ENCODE results near the gene UTP14A.

Gene UTP14A

DNA sequence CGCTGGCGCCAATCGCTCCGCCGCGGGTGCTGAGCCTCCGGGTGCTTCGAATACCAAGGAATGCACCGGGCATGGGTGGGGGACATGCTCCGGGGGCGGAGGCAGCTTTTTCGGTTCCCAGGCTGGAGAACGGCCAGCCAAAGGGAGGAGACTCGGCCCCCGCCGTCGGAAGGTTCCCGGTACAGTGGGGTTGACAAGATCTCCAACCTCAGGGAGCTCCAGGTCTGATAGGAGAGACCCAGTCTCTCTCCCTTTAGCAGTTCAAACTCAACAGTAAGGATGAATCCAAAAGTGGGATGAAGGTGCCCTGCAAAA, 47.3 kb downstream of the UTP14A start:
- TF ChIP-seq, protein P1, sequence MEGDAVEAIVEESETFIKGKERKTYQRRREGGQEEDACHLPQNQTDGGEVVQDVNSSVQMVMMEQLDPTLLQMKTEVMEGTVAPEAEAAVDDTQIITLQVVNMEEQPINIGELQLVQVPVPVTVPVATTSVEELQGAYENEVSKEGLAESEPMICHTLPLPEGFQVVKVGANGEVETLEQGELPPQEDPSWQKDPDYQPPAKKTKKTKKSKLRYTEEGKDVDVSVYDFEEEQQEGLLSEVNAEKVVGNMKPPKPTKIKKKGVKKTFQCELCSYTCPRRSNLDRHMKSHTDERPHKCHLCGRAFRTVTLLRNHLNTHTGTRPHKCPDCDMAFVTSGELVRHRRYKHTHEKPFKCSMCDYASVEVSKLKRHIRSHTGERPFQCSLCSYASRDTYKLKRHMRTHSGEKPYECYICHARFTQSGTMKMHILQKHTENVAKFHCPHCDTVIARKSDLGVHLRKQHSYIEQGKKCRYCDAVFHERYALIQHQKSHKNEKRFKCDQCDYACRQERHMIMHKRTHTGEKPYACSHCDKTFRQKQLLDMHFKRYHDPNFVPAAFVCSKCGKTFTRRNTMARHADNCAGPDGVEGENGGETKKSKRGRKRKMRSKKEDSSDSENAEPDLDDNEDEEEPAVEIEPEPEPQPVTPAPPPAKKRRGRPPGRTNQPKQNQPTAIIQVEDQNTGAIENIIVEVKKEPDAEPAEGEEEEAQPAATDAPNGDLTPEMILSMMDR (IDR thresholded peaks at IDR 0.05; ENCODE audit: borderline replicate concordance, insufficient read depth, low read depth, low read length), result no peak
- peak overlapping the region; percentile 45 for H3K4me3 ChIP-seq (ENCODE audit: low read depth, low read length)

- no peak overlapping the region for H3K4me3 ChIP-seq (ENCODE audit: low read depth, low read length)
- TF ChIP-seq, protein P1 (IDR thresholded peaks at IDR 0.05; ENCODE audit: borderline replicate concordance, insufficient read depth, low read depth, low read length), result no peak
These were observed 47.9 kb downstream of the UTP14A start for GRCh38 chrX:129953881-129954280.

DNA sequence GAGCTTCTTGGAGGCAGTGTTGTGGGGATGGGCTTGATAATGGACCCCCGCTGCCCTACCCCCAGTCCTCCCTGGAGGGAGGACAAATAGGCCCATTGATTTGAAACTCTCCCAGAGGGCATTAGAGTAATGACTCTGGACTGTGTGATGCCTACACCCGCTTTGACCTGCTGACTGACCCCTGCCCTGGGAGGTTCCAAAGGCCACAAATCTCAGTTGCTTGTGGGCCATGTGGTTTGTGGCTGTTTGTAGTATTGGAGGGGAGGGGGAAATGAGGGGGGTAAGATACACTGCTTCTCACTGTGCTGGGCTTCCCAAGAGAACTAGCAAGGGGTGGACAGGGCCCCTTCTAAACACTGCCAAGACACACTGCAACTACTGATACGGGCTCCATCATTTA, 48.8 kb downstream of the UTP14A start:
- H3K4me3 ChIP-seq (ENCODE audit: low read depth, low read length), result no peak overlapping the region
- TF ChIP-seq, protein P1 (IDR thresholded peaks at IDR 0.05; ENCODE audit: borderline replicate concordance, insufficient read depth, low read depth, low read length), result no peak

DNA sequence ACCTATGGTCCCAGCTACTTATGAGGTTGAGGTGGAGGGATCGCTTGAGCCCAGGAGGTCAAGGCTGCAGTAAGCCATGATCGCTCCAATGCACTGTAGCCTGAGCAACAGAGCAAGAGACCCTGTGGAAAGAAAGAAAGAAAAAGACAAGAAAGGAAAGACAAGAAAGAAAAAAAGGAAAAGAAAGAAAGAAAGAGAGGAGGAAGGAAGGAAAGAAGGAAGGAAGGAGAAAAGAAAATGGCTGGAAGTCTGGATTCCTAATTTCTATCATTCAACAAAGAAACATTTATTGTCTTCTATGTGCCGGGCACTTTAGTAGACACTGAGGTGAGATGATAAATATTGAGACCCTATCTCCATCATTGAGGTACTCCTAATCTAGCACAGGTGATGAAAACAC, 49.7 kb downstream of the UTP14A start:
- H3K4me3 ChIP-seq (ENCODE audit: low read depth, low read length), result no peak overlapping the region
- TF ChIP-seq, protein P1 (IDR thresholded peaks at IDR 0.05; ENCODE audit: borderline replicate concordance, insufficient read depth, low read depth, low read length), result no peak

DNA sequence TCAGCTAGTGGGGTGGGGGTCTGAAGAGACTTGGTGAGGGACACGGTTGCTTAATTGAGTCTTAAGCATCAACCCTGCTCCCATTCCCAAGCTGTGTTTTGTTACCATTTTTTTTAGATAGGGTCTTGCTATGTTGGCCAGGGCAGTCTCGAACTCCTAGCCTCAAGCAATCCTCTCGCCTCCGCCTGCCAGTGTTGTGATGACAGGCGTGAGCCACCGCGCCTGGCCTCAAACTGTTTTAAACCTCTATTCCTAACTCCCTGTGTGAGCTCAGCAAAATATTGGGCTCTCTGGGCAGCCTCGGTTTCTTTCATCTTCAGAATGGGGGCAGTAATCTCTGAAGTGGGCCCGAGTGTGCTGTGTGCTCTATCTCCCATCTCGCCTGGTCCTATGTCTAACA, 50.2 kb downstream of the UTP14A start:
- TF ChIP-seq, protein P1 (IDR thresholded peaks at IDR 0.05; ENCODE audit: borderline replicate concordance, insufficient read depth, low read depth, low read length), result no peak
- H3K4me3 ChIP-seq (ENCODE audit: low read depth, low read length), result no peak overlapping the region

DNA sequence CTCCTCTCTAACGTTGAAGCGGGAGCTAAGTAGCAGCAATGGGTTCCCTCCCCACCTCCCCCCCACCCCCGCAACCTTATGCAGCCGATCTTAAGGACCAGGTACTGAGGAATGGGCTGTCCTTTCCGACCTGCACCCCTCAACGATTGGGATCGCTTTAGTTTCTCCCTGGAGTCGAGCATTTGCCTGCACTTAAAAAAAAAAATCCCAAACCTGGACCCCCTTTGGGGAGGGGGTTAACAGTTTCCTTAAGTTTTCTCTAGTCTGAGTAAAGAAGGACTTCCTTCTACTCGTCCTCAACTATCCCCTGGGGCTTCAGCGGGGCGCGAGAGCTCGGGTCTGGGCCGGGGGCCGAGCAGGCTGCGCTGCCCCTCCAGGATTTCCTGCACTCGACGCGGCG, 50.8 kb downstream of the UTP14A start:
- TF ChIP-seq, protein P1 (IDR thresholded peaks at IDR 0.05; ENCODE audit: borderline replicate concordance, insufficient read depth, low read depth, low read length), result no peak
- no peak overlapping the region for H3K4me3 ChIP-seq (ENCODE audit: low read depth, low read length)

DNA sequence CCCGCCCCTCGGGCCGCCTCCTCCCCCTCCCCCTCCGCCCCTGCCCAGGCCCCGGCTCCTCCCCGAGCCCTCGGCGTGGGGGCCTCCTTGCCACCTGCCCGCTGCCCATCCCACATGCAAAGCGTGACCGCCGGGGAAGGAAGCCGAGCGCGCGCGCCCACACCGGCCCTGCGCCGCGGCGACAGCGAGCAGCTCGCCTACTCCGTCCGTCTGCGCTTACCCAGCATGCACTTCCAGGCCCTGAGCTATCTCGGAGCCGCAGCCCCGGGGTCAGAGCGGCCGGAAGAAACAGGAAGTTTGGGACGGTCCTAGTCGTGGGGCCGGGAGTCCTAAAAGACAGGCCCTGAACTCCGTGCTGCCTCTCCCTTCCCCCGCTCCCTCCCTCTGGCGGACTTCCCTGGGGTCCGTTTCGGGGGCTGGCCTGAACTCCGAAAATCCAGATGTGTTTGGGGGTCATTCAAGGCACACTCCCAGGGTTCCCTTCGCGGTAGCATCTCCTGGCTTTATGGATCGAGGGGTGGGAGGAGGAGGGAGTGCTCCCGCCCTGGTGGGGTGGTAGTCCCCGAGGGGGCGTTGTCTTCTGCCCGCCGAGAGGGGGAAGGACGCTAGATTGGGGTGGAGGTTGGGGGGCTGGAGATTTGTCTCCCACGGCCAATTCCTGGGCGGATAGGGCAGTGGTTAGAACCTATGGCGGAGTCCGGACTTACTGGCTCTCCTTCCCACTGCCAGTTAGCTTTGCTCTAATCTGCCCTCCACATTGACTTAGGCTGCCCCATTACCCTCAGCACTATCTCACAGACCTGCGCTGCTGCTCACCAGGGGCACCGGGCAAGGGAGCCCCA, 51.5 kb downstream of the UTP14A start:
- TF ChIP-seq, protein P1 (IDR thresholded peaks at IDR 0.05; ENCODE audit: borderline replicate concordance, insufficient read depth, low read depth, low read length), result no peak
- peak overlapping the region; percentile 44 for H3K4me3 ChIP-seq (ENCODE audit: low read depth, low read length)

Data from GM12875 (cell line).